NCI-H146 (cell line): ENCODE data around the gene ADPGK.
"Not testable (repeated sequence)": the region's sequence is repeated elsewhere in the genome, so short reads cannot be mapped to it uniquely, and the experiment has no call there.

Source experiments
- DNase-seq: peaks from one replicate; lab custom pipeline; 2025; lab: John Stamatoyannopoulos, UW

The ADPGK gene

GRCh38 chr15:72783640-72784455 is at the start of gene ADPGK:
ADPGK (minus strand) TSS chr15:72783758; CDS start chr15:72783691, 67 bp downstream.
- DNase-seq = peak; percentile 82

- DNase-seq = no peak
These were observed 43.7 kb upstream of the ADPGK start for GRCh38 chr15:72827226-72827625.

GRCh38 chr15:72826611-72827010 is 43.1 kb upstream of the ADPGK start:
- no peak for DNase-seq

- no peak for DNase-seq
These were observed 42.3 kb upstream of the ADPGK start for GRCh38 chr15:72825829-72826228.

- DNase-seq = no peak
These were observed 41.2 kb upstream of the ADPGK start for GRCh38 chr15:72824781-72825180.

- no peak for DNase-seq
These were observed 40.6 kb upstream of the ADPGK start for GRCh38 chr15:72824112-72824511.

- no peak for DNase-seq
These were observed 36.7 kb upstream of the ADPGK start for GRCh38 chr15:72820278-72820677.

GRCh38 chr15:72818632-72819031 is 35.1 kb upstream of the ADPGK start:
- DNase-seq = no peak

GRCh38 chr15:72813345-72814004 is 29.9 kb upstream of the ADPGK start:
- no peak for DNase-seq

GRCh38 chr15:72809329-72809728 is 25.8 kb upstream of the ADPGK start:
- DNase-seq = no peak

- not testable (repeated sequence) for DNase-seq
These were observed 23.8 kb upstream of the ADPGK start for GRCh38 chr15:72807346-72807745.

GRCh38 chr15:72803006-72803405 is 19.4 kb upstream of the ADPGK start:
- DNase-seq = no peak

GRCh38 chr15:72801590-72802325 is 18.2 kb upstream of the ADPGK start:
- DNase-seq = no peak

- no peak for DNase-seq
These were observed 17.4 kb upstream of the ADPGK start for GRCh38 chr15:72800833-72801481.

GRCh38 chr15:72797834-72798233 is 14.3 kb upstream of the ADPGK start:
- no peak for DNase-seq

- DNase-seq = no peak
These were observed 13.8 kb upstream of the ADPGK start for GRCh38 chr15:72797338-72797689.

- peak; percentile 58 for DNase-seq
These were observed 13.2 kb upstream of the ADPGK start for GRCh38 chr15:72796515-72797337.

- no peak for DNase-seq
These were observed 12.6 kb upstream of the ADPGK start for GRCh38 chr15:72796210-72796514.

- DNase-seq = no peak
These were observed 10.5 kb upstream of the ADPGK start for GRCh38 chr15:72793766-72794660.

- DNase-seq = no peak
These were observed 8.9 kb upstream of the ADPGK start for GRCh38 chr15:72792431-72792830.
